GM06990 (cell line): Measurements from ENCODE around the gene NSMF.
"Not testable (repeated sequence)": the region's sequence is repeated elsewhere in the genome, so short reads cannot be mapped to it uniquely, and the experiment has no call there.

Experiments
- DNase-seq: peaks from one replicate; pipeline ENCODE4 v3.0.0-alpha.2; 2011; ENCODE audit not compliant: insufficient read length; ENCODE audit errors: extremely low read depth
- H3K27me3 ChIP-seq: replicated peaks from 2 replicates; pipeline ENCODE4 v1.6.0; 2011; ENCODE audit warnings: low read length; ENCODE audit not compliant: control insufficient read depth, insufficient read depth
- H3K36me3 ChIP-seq: 2 replicates; pipeline ENCODE4 v1.5.1; 2011; ENCODE audit warnings: low read length; ENCODE audit not compliant: control insufficient read depth, insufficient read depth
- H3K4me3 ChIP-seq: replicated peaks from 2 replicates; pipeline ENCODE4 v1.5.1; 2011; ENCODE audit warnings: low read depth, mild to moderate bottlenecking, control low read depth, low read length
- TF ChIP-seq, protein P1 (sequence below): IDR thresholded peaks from 2 replicates; pipeline ENCODE4 v1.5.1; 2011; ENCODE audit warnings: low read length, control low read depth, mild to moderate bottlenecking, inconsistent platforms; ENCODE audit not compliant: insufficient read depth, poor library complexity, severe bottlenecking

Gene NSMF

GRCh38 chr9:137412431-137412830, 46.7 kb downstream of the NSMF start:
- Histone ChIP-seq H3K4me3 (no peak overlapping the region), H3K27me3 (no peaks in the 10 kb centered on the region), H3K36me3 (no peaks in the 10 kb centered on the region)
- peak; percentile 9 for DNase-seq
- TF ChIP-seq, protein P1, sequence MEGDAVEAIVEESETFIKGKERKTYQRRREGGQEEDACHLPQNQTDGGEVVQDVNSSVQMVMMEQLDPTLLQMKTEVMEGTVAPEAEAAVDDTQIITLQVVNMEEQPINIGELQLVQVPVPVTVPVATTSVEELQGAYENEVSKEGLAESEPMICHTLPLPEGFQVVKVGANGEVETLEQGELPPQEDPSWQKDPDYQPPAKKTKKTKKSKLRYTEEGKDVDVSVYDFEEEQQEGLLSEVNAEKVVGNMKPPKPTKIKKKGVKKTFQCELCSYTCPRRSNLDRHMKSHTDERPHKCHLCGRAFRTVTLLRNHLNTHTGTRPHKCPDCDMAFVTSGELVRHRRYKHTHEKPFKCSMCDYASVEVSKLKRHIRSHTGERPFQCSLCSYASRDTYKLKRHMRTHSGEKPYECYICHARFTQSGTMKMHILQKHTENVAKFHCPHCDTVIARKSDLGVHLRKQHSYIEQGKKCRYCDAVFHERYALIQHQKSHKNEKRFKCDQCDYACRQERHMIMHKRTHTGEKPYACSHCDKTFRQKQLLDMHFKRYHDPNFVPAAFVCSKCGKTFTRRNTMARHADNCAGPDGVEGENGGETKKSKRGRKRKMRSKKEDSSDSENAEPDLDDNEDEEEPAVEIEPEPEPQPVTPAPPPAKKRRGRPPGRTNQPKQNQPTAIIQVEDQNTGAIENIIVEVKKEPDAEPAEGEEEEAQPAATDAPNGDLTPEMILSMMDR = no peak

DNA sequence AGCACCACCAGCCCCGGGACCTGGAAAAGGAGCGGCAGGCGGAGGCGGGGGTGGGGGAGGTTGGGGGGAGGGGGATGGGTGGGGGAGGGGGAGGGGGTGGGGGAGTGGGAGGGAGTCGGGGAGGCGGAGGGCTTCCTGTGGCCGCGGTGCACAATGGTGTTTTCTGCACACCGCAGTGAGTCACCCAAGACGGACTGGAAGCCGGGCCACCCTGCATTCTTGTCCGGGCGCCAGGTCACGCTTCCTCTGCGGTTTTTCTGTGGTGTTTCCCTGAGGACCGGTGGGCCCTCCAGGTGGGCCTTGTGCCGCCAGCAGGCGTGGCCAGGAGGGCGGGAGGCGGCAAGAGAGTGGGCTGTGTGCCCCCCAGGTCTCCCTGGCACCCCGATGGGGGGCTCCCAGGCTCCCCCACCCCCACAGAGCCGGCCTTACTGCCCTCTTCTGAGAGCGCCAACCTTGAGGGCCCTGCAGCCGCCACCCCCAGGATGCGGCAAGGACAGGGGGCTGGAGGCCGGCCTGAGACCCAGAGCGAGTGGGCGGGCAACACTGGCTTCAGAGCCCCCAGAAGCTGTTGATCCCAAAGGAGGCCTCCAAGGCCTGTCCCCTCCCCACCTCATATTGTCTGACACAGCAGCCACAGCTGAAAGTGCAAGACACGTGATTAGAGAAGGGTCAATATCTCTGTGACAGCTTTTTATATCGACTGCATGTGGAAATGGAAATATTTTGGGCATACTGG, 47.3 kb downstream of the NSMF start:
- H3K27me3 ChIP-seq = no peaks in the 10 kb centered on the region
- no peaks in the 10 kb centered on the region for H3K36me3 ChIP-seq
- TF ChIP-seq, protein P1 = no peak
- peak; percentile 68 for DNase-seq
- H3K4me3 ChIP-seq = peak overlapping the region; percentile 25

DNA sequence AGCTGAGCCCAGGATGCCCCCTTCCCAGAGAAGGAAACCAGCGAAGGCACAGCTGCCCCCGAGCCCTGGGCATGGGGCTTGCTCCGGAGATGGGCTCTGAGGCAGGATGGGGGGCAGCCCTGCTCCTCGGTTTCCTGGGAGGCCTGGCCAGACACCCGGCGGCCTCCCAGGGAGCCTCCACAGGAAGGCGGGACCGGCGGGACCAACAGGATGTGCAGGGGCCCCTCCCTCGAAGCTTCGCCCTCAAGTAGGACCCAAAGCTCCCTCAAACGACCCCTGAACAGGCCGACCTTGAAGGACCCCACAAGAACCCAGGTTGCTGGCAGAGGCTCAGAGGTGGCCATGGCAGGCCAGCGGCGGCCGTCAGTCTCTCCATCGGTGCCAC, 47.9 kb downstream of the NSMF start:
- no peak for DNase-seq
- no peaks in the 10 kb centered on the region for H3K27me3 ChIP-seq
- H3K4me3 ChIP-seq = peak overlapping the region; percentile 15; the same call in 1 of the 2 replicates
- H3K36me3 ChIP-seq = no peaks in the 10 kb centered on the region
- TF ChIP-seq, protein P1 = no peak

GRCh38 chr9:137410891-137411249, 48.3 kb downstream of the NSMF start:
- TF ChIP-seq, protein P1 = no peak
- Histone ChIP-seq H3K36me3 (no peaks in the 10 kb centered on the region), H3K27me3 (no peaks in the 10 kb centered on the region), H3K4me3 (no peak overlapping the region)
- no peak for DNase-seq

- H3K4me3 ChIP-seq, DNase-seq, H3K27me3 ChIP-seq, H3K36me3 ChIP-seq: not testable (repeated sequence)
Measured at GRCh38 chr9:137410236-137410890, 48.8 kb downstream of the NSMF start.

DNA sequence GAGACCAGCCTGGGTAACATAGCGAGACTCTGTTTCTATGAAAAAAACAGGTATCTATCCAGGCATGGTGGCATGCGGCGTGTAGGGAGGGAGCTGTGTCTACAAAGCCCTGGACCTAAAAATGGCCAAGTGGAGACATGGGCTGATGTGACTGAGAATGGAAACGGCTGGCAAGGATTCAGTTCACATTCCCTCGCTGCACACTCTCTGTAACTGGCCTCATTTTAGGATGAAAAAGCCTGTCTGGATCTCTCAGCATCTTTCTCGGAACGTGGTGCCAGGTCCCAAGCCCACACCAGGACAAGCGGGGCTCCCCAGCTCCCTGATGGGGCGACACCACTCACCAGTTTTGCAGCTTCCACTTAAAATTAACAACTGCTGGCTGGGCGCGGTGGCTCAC, 49.6 kb downstream of the NSMF start:
- Histone ChIP-seq H3K36me3 (no peaks in the 10 kb centered on the region), H3K27me3 (no peaks in the 10 kb centered on the region), H3K4me3 (no peak overlapping the region)
- DNase-seq = no peak
- TF ChIP-seq, protein P1 = no peak
